Prostate gland (tissue), 2 donors: ENCODE results near the gene SREBF2. TPM values are rescaled to one million over a fixed set of nuclear protein-coding genes. Genes with fewer than 3 reads are reported as not detected.

Source experiments
- DNase-seq: peaks from one replicate; pipeline ENCODE4 v3.0.0-alpha.2; 2019; ENCODE audit warnings: low spot score
- H3K27ac ChIP-seq, 2 donors: fragments of 200-600 bp; sonication (generic); 2 replicates each; pipeline ENCODE4 v1.5.1; 2017 to 2019
- H3K27me3 ChIP-seq: fragments of 200-600 bp; sonication (generic); replicated peaks from 2 replicates; pipeline ENCODE4 v1.5.1; 2019; ENCODE audit not compliant: insufficient read depth
- H3K36me3 ChIP-seq, 2 donors: fragments of 200-600 bp; sonication (generic); 1 replicate in 1 of 2; 2 replicates in 1 of 2; pipeline versions ENCODE4 v1.5.1 to v1.8.1; 2017 to 2019
- H3K4me1 ChIP-seq: fragments of 200-600 bp; sonication (generic); replicated peaks from 2 replicates; pipeline ENCODE4 v1.5.1; 2019
- H3K4me3 ChIP-seq, 2 donors: fragments of 200-600 bp; sonication (generic); 2 replicates each; pipeline ENCODE4 v1.5.1; 2017 to 2019
- H3K9me3 ChIP-seq: fragments of 200-600 bp; sonication (generic); 2 replicates; pipeline ENCODE4 v1.5.1; 2017
- CTCF ChIP-seq, 4 experiments: fragments of 200-600 bp in 2 of 4; fragments of 450-650 bp in 2 of 4; sonication (generic) in 2 of 4; IDR thresholded peaks; 1 replicate in 3 of 4; 2 replicates in 1 of 4; pipeline ENCODE4 v1.5.1; 2016 to 2019; ENCODE audit warnings: antibody characterized with exemption in 4 of 4, mild to moderate bottlenecking in 2 of 4, moderate library complexity in 2 of 4
- POLR2A ChIP-seq: fragments of 450-650 bp; IDR thresholded peaks from one replicate; pipeline ENCODE4 v1.6.1; 2016; ENCODE audit warnings: antibody characterized with exemption, mild to moderate bottlenecking
- POLR2AphosphoS5 ChIP-seq: sonication (generic); formaldehyde crosslinking; IDR thresholded peaks from one replicate; pipeline ENCODE4 v1.6.1; 2017; ENCODE audit warnings: antibody characterized with exemption
- WGBS: methylation state at CpG from one replicate; pipeline ENCODE4 v1.1.5; 2018; 5-methylcytosine and 5-hydroxymethylcytosine counted together
- intact Hi-C: fragments of 100-400 bp; cut with DNase I; formaldehyde crosslinking; loops from one replicate; pipeline ENCODE4 v1.14.2; 2022
- total RNA-seq, 2 donors: library from RNA; depleted of rRNA; stranded (reverse); fragments of >200 nt; gene quantifications; one replicate each; pipeline ENCODE4 v1.1.0, GENCODE V29; 2016

SREBF2 gene
- total RNA-seq, 2 donors from 2014 or later = 62.7 to 128 TPM

DNA sequence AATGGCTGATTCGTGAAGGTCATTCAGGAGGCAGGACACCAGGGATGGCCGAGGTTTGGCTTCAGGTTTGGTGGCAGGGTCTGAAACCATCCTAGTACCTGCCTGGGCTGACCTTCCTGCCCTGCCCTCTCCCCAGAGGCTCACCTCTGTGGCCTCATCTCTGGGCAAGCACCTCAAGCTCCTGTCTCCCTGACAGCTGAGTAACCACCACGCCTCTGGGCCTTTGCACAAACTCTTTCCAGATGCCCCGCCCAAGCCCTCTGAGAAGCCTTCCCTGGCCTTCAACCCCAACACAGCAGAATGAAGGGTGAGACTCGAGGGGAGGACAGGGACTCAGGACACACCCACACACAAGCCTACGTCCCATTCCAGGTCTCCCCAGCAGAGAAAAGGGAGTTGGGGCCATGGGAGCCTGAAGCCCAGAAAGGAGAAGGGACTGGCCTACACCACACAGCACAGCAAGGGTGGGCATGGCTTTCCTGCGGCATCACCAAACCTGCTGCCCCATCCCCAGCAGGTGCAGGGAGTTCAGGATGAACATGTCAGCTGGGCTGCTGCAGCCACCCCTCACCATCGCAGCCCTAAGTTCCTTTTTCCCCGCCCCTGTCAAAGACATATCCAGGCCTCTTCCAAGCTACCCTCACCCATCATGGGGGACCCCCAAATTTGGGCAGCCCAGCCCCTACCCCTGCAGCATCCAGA, 79.6 kb downstream of the SREBF2 start:
- H3K4me1 ChIP-seq = peaks cover 9% of the 10 kb centered on the region

GRCh38 chr22:41913040-41913719, 80.3 kb downstream of the SREBF2 start:
- WGBS = 79% methylated on average over 11 of the region's 11 CpGs
- H3K27me3 ChIP-seq = peaks cover 23% of the 10 kb centered on the region
- H3K36me3 ChIP-seq = no peaks in the 10 kb centered on the region
- no peaks in the 10 kb centered on the region for H3K9me3 ChIP-seq
- intact Hi-C loops = no loop called here
- no peak overlapping the region for H3K27ac ChIP-seq
- TF ChIP-seq POLR2A (no peak), CTCF (IDR thresholded peaks at IDR 0.05) (no peak), POLR2AphosphoS5 (no peak)
- H3K4me3 ChIP-seq = no peak overlapping the region
- peaks cover 9% of the 10 kb centered on the region for H3K4me1 ChIP-seq
- no peak for DNase-seq

More for the DNA sequence above, 79.6 kb downstream of the SREBF2 start:
- no peak for TF ChIP-seq POLR2AphosphoS5
- TF ChIP-seq CTCF (IDR thresholded peaks at IDR 0.05) = no peak
- TF ChIP-seq POLR2A = no peak
- DNase-seq = no peak
- no peaks in the 10 kb centered on the region for H3K36me3 ChIP-seq
- WGBS = 91% methylated on average over 9 of the region's 9 CpGs
- H3K27me3 ChIP-seq = peaks cover 23% of the 10 kb centered on the region
- H3K4me3 ChIP-seq = no peak overlapping the region
- no peak overlapping the region for H3K27ac ChIP-seq
- intact Hi-C loops = no loop called here
- H3K9me3 ChIP-seq = no peaks in the 10 kb centered on the region

DNA sequence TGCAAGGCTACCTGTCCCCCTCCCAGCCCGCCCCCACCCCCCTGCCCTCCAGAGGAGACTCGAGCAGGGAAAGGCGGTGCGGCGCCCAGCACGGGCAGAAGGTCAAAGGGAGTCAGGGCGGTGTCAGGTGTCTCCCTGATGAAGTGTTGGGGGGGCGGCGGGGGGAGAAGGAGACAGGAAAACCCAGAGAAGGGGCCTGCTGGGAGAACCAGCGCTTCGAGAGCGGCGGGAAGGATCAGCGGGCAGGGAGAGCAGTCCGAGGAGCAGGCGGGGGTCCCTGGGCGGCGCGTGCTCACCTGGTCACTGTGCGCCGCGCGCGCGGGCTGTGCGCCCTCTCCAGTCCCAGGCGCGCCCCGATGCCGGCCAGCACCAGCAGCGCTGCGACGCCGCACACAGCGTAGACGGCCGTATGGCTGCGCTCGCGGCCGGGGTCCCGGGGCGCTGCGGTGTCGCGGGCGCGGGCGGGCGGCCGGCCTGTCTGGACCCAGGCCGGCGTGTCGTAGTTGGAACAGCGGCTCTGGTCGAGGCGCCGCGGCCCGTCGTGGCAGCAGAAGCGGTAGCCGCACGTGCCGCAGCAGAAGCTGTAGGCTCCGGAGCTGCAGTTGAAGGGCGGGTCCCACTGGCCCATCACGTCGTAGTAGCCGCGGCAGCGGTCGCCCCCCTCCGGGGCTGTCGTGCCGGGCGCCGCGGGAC, 81.1 kb downstream of the SREBF2 start:
- DNase-seq = no peak
- Histone ChIP-seq H3K9me3 (no peaks in the 10 kb centered on the region), H3K4me1 (peaks cover 9% of the 10 kb centered on the region), H3K4me3 (no peak overlapping the region), H3K36me3 (no peaks in the 10 kb centered on the region), H3K27me3 (peaks cover 23% of the 10 kb centered on the region), H3K27ac (no peak overlapping the region)
- intact Hi-C loops = no loop called here
- TF ChIP-seq POLR2AphosphoS5 (no peak), POLR2A (no peak), CTCF (IDR thresholded peaks at IDR 0.05) (no peak)
- 4% methylated on average over 68 of the region's 79 CpGs for WGBS

DNA sequence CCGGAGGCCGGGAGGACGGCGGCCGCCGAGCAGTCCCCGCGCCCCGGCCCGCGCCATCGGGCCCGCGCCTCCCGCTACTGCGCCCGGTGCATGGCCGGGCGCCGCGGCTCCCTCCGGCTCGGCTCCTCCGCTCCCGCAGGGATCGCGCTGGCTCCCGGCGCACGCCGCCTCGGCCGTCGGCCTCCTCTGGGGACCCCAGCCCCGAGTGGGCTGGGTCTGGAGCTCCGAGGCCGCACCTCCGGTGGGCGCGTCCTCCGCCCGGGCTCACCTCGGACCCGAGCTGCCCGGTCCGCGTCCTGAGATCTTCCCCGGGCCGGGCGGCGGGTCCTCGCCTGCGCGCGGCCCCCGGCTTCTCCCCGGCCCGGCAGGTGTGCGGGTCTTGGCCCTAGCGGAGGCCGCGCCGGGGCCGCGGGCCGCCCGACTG, 81.7 kb downstream of the SREBF2 start:
- no peak for TF ChIP-seq POLR2AphosphoS5
- no peak for TF ChIP-seq POLR2A
- no peak for TF ChIP-seq CTCF (IDR thresholded peaks at IDR 0.05)
- H3K4me1 ChIP-seq = peaks cover 9% of the 10 kb centered on the region
- intact Hi-C loops = no loop called here
- peaks cover 23% of the 10 kb centered on the region for H3K27me3 ChIP-seq
- H3K9me3 ChIP-seq = no peaks in the 10 kb centered on the region
- H3K27ac ChIP-seq = no peak overlapping the region
- 0% methylated on average over 7 of the region's 67 CpGs for WGBS
- H3K36me3 ChIP-seq = no peaks in the 10 kb centered on the region
- H3K4me3 ChIP-seq = peak overlapping the region; percentile 25 to 37
- DNase-seq = no peak
